B cell (primary cell): Measurements from ENCODE around the gene BTRC. TPM values are rescaled to one million over a fixed set of nuclear protein-coding genes. Genes with fewer than 3 reads are reported as not detected.
A peak's percentile ranks its signal among the peaks of the same experiment; 100 is the strongest.

ENCODE experiments used
- ATAC-seq: fragments of 200-7000 bp; cut with Tn5 transposase; one replicate; pipeline ENCODE4 v1.10.0; 2021; ENCODE audit warnings: low read depth, mild to moderate bottlenecking, moderate number of reproducible peaks, moderate library complexity
- CTCF ChIA-PET: fragments of 350-600 bp; sonication (Branson Sonifier 250); formaldehyde crosslinking; loops from one replicate; lab custom pipeline; 2021; ENCODE audit warnings: antibody characterized with exemption, inconsistent platforms; lab: Charles Lee
- POLR2A ChIA-PET: fragments of 350-600 bp; sonication (Branson Sonifier 250); formaldehyde crosslinking; loops from one replicate; lab custom pipeline; 2021; ENCODE audit warnings: antibody characterized with exemption; lab: Charles Lee
- DNase-seq: peaks from one replicate; pipeline ENCODE4 v3.0.0; 2013
- H2AFZ ChIP-seq: 2 replicates; pipeline ENCODE4 v1.6.1; 2012; ENCODE audit warnings: mild to moderate bottlenecking, low read depth, low read length; ENCODE audit not compliant: insufficient read depth, poor library complexity, severe bottlenecking
- H3K27ac ChIP-seq, 2 donors: 1 replicate in 1 of 2; 2 replicates in 1 of 2; pipeline ENCODE4 v1.5.1; 2012 to 2013; ENCODE audit warnings: low read length in 2 of 2, mild to moderate bottlenecking in 2 of 2, moderate library complexity in 1 of 2
- H3K27me3 ChIP-seq, 4 experiments: fragments of 200-600 bp in 1 of 4; sonication (generic) in 1 of 4; replicated peaks in 1 of 4; 1 replicate in 2 of 4; 2 replicates in 2 of 4; pipeline versions ENCODE4 v1.6.1 to v1.7.0; 2013 to 2016; ENCODE audit warnings: low read length in 3 of 4, mild to moderate bottlenecking in 2 of 4, mixed read lengths in 1 of 4, moderate library complexity in 1 of 4; ENCODE audit not compliant: insufficient read depth in 4 of 4, control insufficient read depth in 3 of 4; ENCODE audit errors: control extremely low read depth in 1 of 4
- H3K36me3 ChIP-seq, 2 experiments: replicated peaks in 1 of 2; 1 replicate in 1 of 2; 2 replicates in 1 of 2; pipeline versions ENCODE4 v1.6.1 to v1.7.1; 2013; ENCODE audit warnings: low read length in 1 of 2; ENCODE audit not compliant: insufficient read depth in 2 of 2, control insufficient read depth in 1 of 2; ENCODE audit errors: control extremely low read depth in 1 of 2, extremely low read depth in 1 of 2
- H3K4me1 ChIP-seq, 2 donors: fragments of 200-600 bp in 1 of 2; sonication (generic) in 1 of 2; 1 replicate in 1 of 2; 2 replicates in 1 of 2; pipeline versions ENCODE4 v1.5.1 to v1.6.1; 2013 to 2017; ENCODE audit warnings: low read length in 2 of 2; ENCODE audit not compliant: control insufficient read depth in 2 of 2, insufficient read depth in 2 of 2
- H3K4me2 ChIP-seq: replicated peaks from 2 replicates; pipeline ENCODE3; 2012; ENCODE audit warnings: mild to moderate bottlenecking, low read depth, low read length; ENCODE audit not compliant: poor library complexity, severe bottlenecking
- H3K4me3 ChIP-seq, 5 experiments: fragments of 200-600 bp in 1 of 5; sonication (generic) in 1 of 5; 1 replicate in 3 of 5; 2 replicates in 2 of 5; pipeline versions ENCODE4 v1.5.1 to v1.7.0; 2011 to 2016; ENCODE audit warnings: low read length in 4 of 5, mild to moderate bottlenecking in 4 of 5, low read depth in 2 of 5, control low read depth in 1 of 5, moderate library complexity in 1 of 5; ENCODE audit not compliant: insufficient read depth in 1 of 5; ENCODE audit errors: control extremely low read depth in 1 of 5, extremely low read depth in 1 of 5
- H3K79me2 ChIP-seq: fragments of 200-600 bp; sonication (generic); one replicate; pipeline ENCODE4 v1.6.0; 2016; ENCODE audit warnings: low read length; ENCODE audit not compliant: control insufficient read depth, insufficient read depth
- H3K9ac ChIP-seq: fragments of 200-600 bp; sonication (generic); 2 replicates; pipeline ENCODE4 v1.6.1; 2017; ENCODE audit warnings: mild to moderate bottlenecking, low read length, moderate library complexity
- H3K9me3 ChIP-seq, 3 donors: one replicate each; pipeline versions ENCODE4 v1.6.1 to v1.7.1; 2013; ENCODE audit warnings: low read length in 2 of 3; ENCODE audit not compliant: control insufficient read depth in 2 of 3, insufficient read depth in 1 of 3; ENCODE audit errors: control extremely low read depth in 1 of 3
- H4K20me1 ChIP-seq: 2 replicates; pipeline ENCODE4 v1.6.0; 2012; ENCODE audit warnings: mild to moderate bottlenecking, low read length; ENCODE audit not compliant: insufficient read depth, control insufficient read depth, poor library complexity, severe bottlenecking
- H3K27ac Mint-ChIP-seq: one replicate; pipeline ENCODE4 v1.8.0; 2021; ENCODE audit warnings: mixed read lengths
- H3K27me3 Mint-ChIP-seq: one replicate; pipeline ENCODE4 v1.8.0; 2021; ENCODE audit warnings: mixed read lengths
- H3K4me1 Mint-ChIP-seq: one replicate; pipeline ENCODE4 v1.8.0; 2021; ENCODE audit warnings: mixed read lengths
- H3K4me3 Mint-ChIP-seq: one replicate; pipeline ENCODE4 v1.8.0; 2021; ENCODE audit warnings: mixed read lengths
- H3K9me3 Mint-ChIP-seq: one replicate; pipeline ENCODE4 v1.8.0; 2022; ENCODE audit warnings: mixed read lengths; ENCODE audit not compliant: insufficient read depth
- CTCF ChIP-seq: fragments of 200-600 bp; IDR thresholded peaks from one replicate; pipeline ENCODE4 v1.8.0; 2022; ENCODE audit warnings: antibody characterized with exemption, mild to moderate bottlenecking
- EZH2 ChIP-seq: IDR thresholded peaks from 2 replicates; pipeline ENCODE4 v1.6.1; 2012; ENCODE audit warnings: borderline replicate concordance, low read depth, mild to moderate bottlenecking, moderate library complexity, low read length; ENCODE audit not compliant: insufficient read depth, poor library complexity, severe bottlenecking
- WGBS: methylation state at CpG from one replicate; pipeline ENCODE4 v1.1.5; 2013; ENCODE audit warnings: missing lambda C conversion rate; ENCODE audit not compliant: insufficient coverage; 5-methylcytosine and 5-hydroxymethylcytosine counted together
- intact Hi-C: fragments of 100-400 bp; cut with micrococcal nuclease; formaldehyde crosslinking; loops from one replicate; pipeline ENCODE4 v1.10.0; 2022
- polyA plus RNA-seq: library from polyadenylated mRNA; depleted of rRNA; stranded (reverse); fragments of >200 nt; gene quantifications from 2 replicates; pipeline ENCODE4 v1.2.3, GENCODE V29; 2012
- total RNA-seq, 2 donors: library from RNA; stranded (reverse); fragments of 120-200 nt in 1 of 2; gene quantifications; 1 replicate in 1 of 2; 2 replicates in 1 of 2; pipeline versions ENCODE4 v1.2.3 to v1.2.4, GENCODE V29; 2013 to 2022

The BTRC gene
- total and polyA plus RNA-seq, 2 donors (not counting 1 experiment from before 2014, with no cell fraction given) = 4.3 to 21.9 TPM

GRCh38 chr10:101572785-101573184 lies 218.8 kb downstream of the BTRC start:
- peaks cover 0 to 17% (median 0%) of the 10 kb centered on the region in 3 donors for H3K9me3 ChIP-seq
- no peak overlapping the region for H3K4me2 ChIP-seq
- ATAC-seq (no peak), DNase-seq (no peak)
- H3K27ac Mint-ChIP-seq = peak overlapping the region; percentile 20
- H3K36me3 ChIP-seq = no peaks in the 10 kb centered on the region
- H3K4me3 Mint-ChIP-seq = no peak overlapping the region
- H3K27me3 ChIP-seq = peaks cover 0 to 22% (median 18%) of the 10 kb centered on the region in 4 experiments
- H3K79me2 ChIP-seq = no peaks in the 10 kb centered on the region
- TF ChIP-seq CTCF = no peak
- no peak for TF ChIP-seq EZH2
- peaks cover 19% of the 10 kb centered on the region for H3K27me3 Mint-ChIP-seq
- no peak overlapping the region for H3K4me3 ChIP-seq
- H3K4me1 ChIP-seq = peaks cover 15 to 18% of the 10 kb centered on the region in 2 donors
- H3K4me1 Mint-ChIP-seq = peaks cover 10% of the 10 kb centered on the region
- ChIA-PET CTCF (interaction anchor here (1.0 to 5.2 kb wide), 4 partner anchors 15 to 359 kb away, joined by 3 to 47 read pairs (median 4); partner anchors contain the start of gene POLL), POLR2A (interaction anchor here (0.6 kb wide), 1 partner anchor 64 kb away, joined by 4 read pairs; no protein-coding TSS in a partner anchor)
- H2AFZ ChIP-seq = no peak overlapping the region
- H3K27ac ChIP-seq = no peak overlapping the region
- no peak overlapping the region for H3K9ac ChIP-seq
- intact Hi-C loops = loop anchor here (5.0 kb wide), 1 partner anchor 475 kb away; no protein-coding TSS in a partner anchor
- H3K9me3 Mint-ChIP-seq = no peaks in the 10 kb centered on the region
- no peaks in the 10 kb centered on the region for H4K20me1 ChIP-seq
- 92% methylated on average over 2 of the region's 2 CpGs for WGBS
